A549 (cell line): ENCODE measurements around the gene CALML3.

ENCODE experiments used
- CBX2 ChIP-seq: fragments of 200-600 bp; sonication (generic); IDR thresholded peaks from 2 replicates; pipeline ENCODE4 v1.6.1; 2016; ENCODE audit warnings: low read depth, mild to moderate bottlenecking, borderline replicate concordance
- CHD2 ChIP-seq: fragments of 150-350 bp; IDR thresholded peaks from 2 replicates; pipeline ENCODE4 v1.6.1; 2014; ENCODE audit warnings: low read length; ENCODE audit not compliant: partially characterized antibody
- CTCF ChIP-seq: fragments of >200 bp; sonication (Bioruptor Twin); formaldehyde crosslinking; IDR thresholded peaks from 3 replicates; pipeline ENCODE4 v1.5.1; 2016
- E2F6 ChIP-seq: IDR thresholded peaks from 2 replicates; pipeline ENCODE4 v1.6.1; 2012; ENCODE audit warnings: low read depth, borderline replicate concordance
- ESRRA ChIP-seq: fragments of 150-350 bp; IDR thresholded peaks from 2 replicates; pipeline ENCODE4 v1.6.1; 2014; ENCODE audit warnings: mild to moderate bottlenecking, low read length, borderline replicate concordance
- JUN ChIP-seq, 2 experiments: fragments of >200 bp; sonication (Bioruptor Twin); formaldehyde crosslinking; IDR thresholded peaks; 2 replicates in 1 of 2; 3 replicates in 1 of 2; pipeline ENCODE4 v1.6.1; 2016 to 2017
- POLR2A ChIP-seq: IDR thresholded peaks from 2 replicates; pipeline ENCODE4 v1.6.1; 2012; ENCODE audit warnings: mild to moderate bottlenecking, low read length
- RAD21 ChIP-seq, 2 experiments: fragments of >200 bp in 1 of 2; sonication (Bioruptor Twin) in 1 of 2; formaldehyde crosslinking in 1 of 2; IDR thresholded peaks in 1 of 2; conservative IDR thresholded peaks in 1 of 2; 2 replicates in 1 of 2; 3 replicates in 1 of 2; pipeline ENCODE4 v1.6.1; 2012 to 2018; ENCODE audit warnings: inconsistent platforms in 1 of 2
- REST ChIP-seq: fragments of 200-600 bp; sonication (generic); IDR thresholded peaks from 2 replicates; pipeline ENCODE4 v1.6.1; 2016; ENCODE audit warnings: antibody characterized with exemption, mild to moderate bottlenecking, moderate library complexity
- RFX5 ChIP-seq: fragments of 450-650 bp; IDR thresholded peaks from 2 replicates; pipeline ENCODE4 v1.7.1; 2014; ENCODE audit warnings: antibody characterized with exemption, mild to moderate bottlenecking, moderate library complexity
- TP53 ChIP-seq: fragments of 250-450 bp; sonication (Bioruptor Pico); IDR thresholded peaks from 2 replicates; pipeline ENCODE4 v1.5.0; 2021; ENCODE audit warnings: mild to moderate bottlenecking, moderate library complexity
- USF2 ChIP-seq: fragments of 450-650 bp; IDR thresholded peaks from 2 replicates; pipeline ENCODE4 v1.6.1; 2014; ENCODE audit warnings: antibody characterized with exemption

GRCh38 chr10:5571826-5572225 is 47.1 kb downstream of the CALML3 start:
- TF ChIP-seq ESRRA (no peak), JUN (IDR thresholded peaks at IDR 0.05) (no peak), CTCF (no peak), REST (no peak), RFX5 (no peak), CBX2 (no peak), USF2 (no peak), POLR2A (no peak), TP53 (CRISPR knock-in tag) (no peak), E2F6 (no peak), CHD2 (no peak), RAD21 (conservative IDR thresholded peaks at IDR 0.05 in 1 of 2, IDR thresholded peaks at IDR 0.05 in 1 of 2) (no peak)
